Neural progenitor cell (in vitro differentiated cells): ENCODE results near the gene LPAR6. TPM values are rescaled to one million over a fixed set of nuclear protein-coding genes. Genes with fewer than 3 reads are reported as not detected.

Experiments
- DNase-seq: peaks from one replicate; pipeline ENCODE4 v3.0.0-alpha.2; 2016; ENCODE audit warnings: low spot score
- H2AFZ ChIP-seq: fragments of 200-600 bp; sonication (generic); replicated peaks from 2 replicates; pipeline ENCODE4 v1.6.1; 2016; ENCODE audit warnings: antibody characterized with exemption
- H3F3A ChIP-seq: fragments of 200-600 bp; sonication (generic); 2 replicates; pipeline ENCODE4 v1.6.1; 2016; ENCODE audit warnings: antibody characterized with exemption, low read depth
- H3K27ac ChIP-seq: fragments of 200-600 bp; sonication (generic); 2 replicates; pipeline ENCODE4 v1.5.1; 2016; ENCODE audit warnings: mild to moderate bottlenecking
- H3K27me3 ChIP-seq: fragments of 200-600 bp; sonication (generic); 2 replicates; pipeline ENCODE4 v1.6.1; 2016; ENCODE audit warnings: mild to moderate bottlenecking, moderate library complexity
- H3K36me3 ChIP-seq: fragments of 200-600 bp; sonication (generic); 2 replicates; pipeline ENCODE4 v1.5.1; 2016
- H3K4me1 ChIP-seq: fragments of 200-600 bp; sonication (generic); 2 replicates; pipeline ENCODE4 v1.6.1; 2016; ENCODE audit warnings: mixed run types
- H3K4me2 ChIP-seq: fragments of 200-600 bp; sonication (generic); 2 replicates; pipeline ENCODE4 v1.6.1; 2016
- H3K4me3 ChIP-seq: fragments of 200-600 bp; sonication (generic); 2 replicates; pipeline ENCODE4 v1.5.1; 2016
- H3K79me2 ChIP-seq: fragments of 200-600 bp; sonication (generic); 2 replicates; pipeline ENCODE4 v1.6.1; 2016; ENCODE audit warnings: low read depth
- H3K9ac ChIP-seq: fragments of 200-600 bp; sonication (generic); 2 replicates; pipeline ENCODE4 v1.6.1; 2016
- H3K9me3 ChIP-seq: fragments of 200-600 bp; sonication (generic); 2 replicates; pipeline ENCODE4 v1.5.1; 2016; ENCODE audit warnings: low read depth
- H4K20me1 ChIP-seq: fragments of 200-600 bp; sonication (generic); 2 replicates; pipeline ENCODE4 v1.6.1; 2016; ENCODE audit warnings: low read depth
- H3K27ac Mint-ChIP-seq: 3 replicates; pipeline ENCODE4 v1.8.0; 2021; ENCODE audit warnings: mixed read lengths
- H3K27me3 Mint-ChIP-seq: 2 replicates; pipeline ENCODE4 v1.8.0; 2022; ENCODE audit warnings: low read depth, mild to moderate bottlenecking, inconsistent platforms, moderate library complexity, mixed read lengths; ENCODE audit not compliant: insufficient read depth
- H3K36me3 Mint-ChIP-seq: 3 replicates; pipeline ENCODE4 v1.8.0; 2021; ENCODE audit warnings: mixed read lengths
- H3K4me1 Mint-ChIP-seq: 3 replicates; pipeline ENCODE4 v1.8.0; 2021; ENCODE audit warnings: mixed read lengths
- H3K4me3 Mint-ChIP-seq: 3 replicates; pipeline ENCODE4 v1.8.0; 2021; ENCODE audit warnings: mild to moderate bottlenecking, moderate library complexity, mixed read lengths
- H3K9me3 Mint-ChIP-seq: 3 replicates; pipeline ENCODE4 v1.8.0; 2020; ENCODE audit warnings: mixed read lengths
- CTCF ChIP-seq: fragments of 200-600 bp; sonication (generic); IDR thresholded peaks from 2 replicates; pipeline ENCODE4 v1.5.1; 2017; ENCODE audit warnings: antibody characterized with exemption, mild to moderate bottlenecking
- EZH2 ChIP-seq: fragments of 200-600 bp; sonication (generic); IDR thresholded peaks from 2 replicates; pipeline ENCODE4 v1.6.1; 2017; ENCODE audit warnings: antibody characterized with exemption, mild to moderate bottlenecking, moderate library complexity
- EZH2phosphoT487 ChIP-seq: fragments of 200-600 bp; sonication (generic); IDR thresholded peaks from 2 replicates; pipeline ENCODE4 v1.6.1; 2017; ENCODE audit warnings: antibody characterized with exemption
- total RNA-seq: library from RNA; depleted of rRNA; stranded (reverse); fragments of >200 nt; gene quantifications from 2 replicates; pipeline ENCODE4 v1.2.3, GENCODE V29; 2015; ENCODE audit warnings: low replicate concordance

LPAR6 gene
- total RNA-seq, 1 donor from 2014 or later = 4.6 TPM

- no peak overlapping the region for H3K9ac ChIP-seq
- H3K4me1 ChIP-seq = no peaks in the 10 kb centered on the region
- Mint-ChIP-seq H3K27me3 (peaks cover 2% of the 10 kb centered on the region), H3K9me3 (peaks cover 16% of the 10 kb centered on the region), H3K36me3 (peaks cover 35% of the 10 kb centered on the region), H3K4me3 (no peak overlapping the region), H3K4me1 (no peaks in the 10 kb centered on the region), H3K27ac (no peak overlapping the region)
- no peaks in the 10 kb centered on the region for H3K9me3 ChIP-seq
- H4K20me1 ChIP-seq = no peaks in the 10 kb centered on the region
- no peaks in the 10 kb centered on the region for H3K36me3 ChIP-seq
- no peaks in the 10 kb centered on the region for H3K27me3 ChIP-seq
- H3K79me2 ChIP-seq = no peaks in the 10 kb centered on the region
- no peak overlapping the region for H3K4me3 ChIP-seq
- TF ChIP-seq EZH2 = no peak
- no peak for TF ChIP-seq EZH2phosphoT487
- TF ChIP-seq CTCF = no peak
- H2AFZ ChIP-seq = no peak overlapping the region
- H3F3A ChIP-seq = no peaks in the 10 kb centered on the region
- no peak overlapping the region for H3K4me2 ChIP-seq
- DNase-seq = no peak
- H3K27ac ChIP-seq = no peak overlapping the region
These were observed 21.7 kb downstream of the LPAR6 start for GRCh38 chr13:48391257-48391656.

- Mint-ChIP-seq H3K27me3 (peaks cover 2% of the 10 kb centered on the region), H3K27ac (no peak overlapping the region), H3K4me1 (no peaks in the 10 kb centered on the region), H3K9me3 (no peaks in the 10 kb centered on the region), H3K36me3 (peaks cover 13% of the 10 kb centered on the region), H3K4me3 (no peak overlapping the region)
- H3F3A ChIP-seq = no peaks in the 10 kb centered on the region
- H3K27me3 ChIP-seq = no peaks in the 10 kb centered on the region
- TF ChIP-seq CTCF (no peak), EZH2phosphoT487 (no peak), EZH2 (no peak)
- no peaks in the 10 kb centered on the region for H3K79me2 ChIP-seq
- H3K4me1 ChIP-seq = no peaks in the 10 kb centered on the region
- H3K9ac ChIP-seq = no peak overlapping the region
- H3K4me2 ChIP-seq = no peak overlapping the region
- no peaks in the 10 kb centered on the region for H3K9me3 ChIP-seq
- DNase-seq = no peak
- H3K36me3 ChIP-seq = no peaks in the 10 kb centered on the region
- no peak overlapping the region for H3K27ac ChIP-seq
- H3K4me3 ChIP-seq = no peak overlapping the region
- H2AFZ ChIP-seq = no peak overlapping the region
- no peaks in the 10 kb centered on the region for H4K20me1 ChIP-seq
These were observed 26.1 kb downstream of the LPAR6 start for GRCh38 chr13:48386816-48387215.

DNA sequence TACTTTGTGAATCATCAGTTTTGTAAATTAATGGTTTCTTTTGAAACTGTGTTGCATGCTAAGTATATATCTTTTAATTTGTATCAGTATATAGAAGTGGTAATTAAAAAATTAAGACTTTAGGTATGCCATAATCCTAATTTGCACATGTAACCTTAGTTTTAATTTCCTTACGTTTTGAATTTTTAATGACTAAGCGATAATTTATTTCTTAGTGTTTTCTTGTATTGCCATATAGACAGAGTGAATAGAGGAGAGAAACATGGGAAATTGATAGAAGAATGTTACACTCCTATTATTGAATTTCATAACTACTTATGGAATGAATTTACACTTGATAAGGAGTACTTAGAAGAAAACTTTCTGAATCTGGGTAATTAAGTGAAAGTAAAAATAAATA, 29.5 kb downstream of the LPAR6 start:
- Mint-ChIP-seq H3K4me3 (no peak overlapping the region), H3K27me3 (no peaks in the 10 kb centered on the region), H3K4me1 (no peaks in the 10 kb centered on the region), H3K36me3 (peaks cover 11% of the 10 kb centered on the region), H3K27ac (no peak overlapping the region), H3K9me3 (no peaks in the 10 kb centered on the region)
- DNase-seq = no peak
- Histone ChIP-seq H2AFZ (no peak overlapping the region), H3K27me3 (no peaks in the 10 kb centered on the region), H3K4me2 (no peak overlapping the region), H3K36me3 (no peaks in the 10 kb centered on the region), H3K27ac (no peak overlapping the region), H4K20me1 (no peaks in the 10 kb centered on the region), H3F3A (no peaks in the 10 kb centered on the region), H3K4me1 (no peaks in the 10 kb centered on the region), H3K9me3 (peaks cover 4% of the 10 kb centered on the region), H3K9ac (no peak overlapping the region), H3K79me2 (no peaks in the 10 kb centered on the region), H3K4me3 (no peak overlapping the region)
- TF ChIP-seq EZH2 = no peak
- no peak for TF ChIP-seq CTCF
- TF ChIP-seq EZH2phosphoT487 = no peak

DNA sequence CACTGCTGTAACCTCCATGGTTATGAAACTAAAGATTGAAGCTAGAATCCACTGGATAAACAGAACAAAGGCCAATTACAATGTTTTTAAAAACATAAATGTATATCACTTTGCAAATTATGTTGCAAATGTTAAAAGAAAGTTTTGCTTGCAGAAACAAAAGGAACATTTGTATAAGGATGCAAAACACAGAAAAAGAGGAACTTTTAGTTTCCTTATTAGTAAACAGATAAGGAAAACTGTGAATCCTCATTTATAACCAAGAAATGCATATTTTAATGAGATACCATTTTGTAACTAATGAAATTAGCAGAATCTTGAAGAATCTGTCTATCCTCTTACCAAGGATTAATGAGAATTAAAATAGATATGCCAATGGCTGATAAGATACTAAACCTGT, 32.3 kb downstream of the LPAR6 start:
- Histone ChIP-seq H3K9ac (no peak overlapping the region), H3K4me1 (no peaks in the 10 kb centered on the region), H3K27ac (no peak overlapping the region), H3K4me2 (no peak overlapping the region), H3K4me3 (no peak overlapping the region), H3K79me2 (no peaks in the 10 kb centered on the region), H4K20me1 (no peaks in the 10 kb centered on the region), H3K27me3 (no peaks in the 10 kb centered on the region), H3F3A (no peaks in the 10 kb centered on the region), H3K9me3 (peaks cover 4% of the 10 kb centered on the region), H2AFZ (no peak overlapping the region), H3K36me3 (no peaks in the 10 kb centered on the region)
- no peak for TF ChIP-seq CTCF
- no peak for TF ChIP-seq EZH2
- TF ChIP-seq EZH2phosphoT487 = no peak
- no peak for DNase-seq
- Mint-ChIP-seq H3K36me3 (peaks cover 13% of the 10 kb centered on the region), H3K27ac (no peak overlapping the region), H3K4me3 (no peak overlapping the region), H3K27me3 (no peaks in the 10 kb centered on the region), H3K9me3 (no peaks in the 10 kb centered on the region), H3K4me1 (no peaks in the 10 kb centered on the region)
